ENCODE data around the gene ACTN3.

DNA sequence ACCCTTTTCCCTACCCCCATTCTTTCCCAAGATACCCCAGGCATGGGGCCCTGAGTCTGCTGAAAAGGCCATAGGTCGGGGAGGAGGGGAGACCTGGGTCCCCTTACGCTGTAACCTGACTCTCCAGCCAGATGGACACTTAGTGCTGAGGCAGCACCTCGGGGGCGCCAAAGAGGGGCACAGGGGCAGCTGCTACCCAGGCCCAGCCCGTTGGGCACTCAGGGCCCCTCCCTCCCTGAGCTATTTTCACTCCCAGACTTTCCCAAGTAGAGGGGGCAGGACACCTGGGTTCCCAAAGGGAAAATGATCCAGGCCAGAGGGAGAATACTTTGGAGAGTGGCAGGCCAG is 933 bp downstream of the ACTN3 start:
- TF ChIP-seq, protein P1, sequence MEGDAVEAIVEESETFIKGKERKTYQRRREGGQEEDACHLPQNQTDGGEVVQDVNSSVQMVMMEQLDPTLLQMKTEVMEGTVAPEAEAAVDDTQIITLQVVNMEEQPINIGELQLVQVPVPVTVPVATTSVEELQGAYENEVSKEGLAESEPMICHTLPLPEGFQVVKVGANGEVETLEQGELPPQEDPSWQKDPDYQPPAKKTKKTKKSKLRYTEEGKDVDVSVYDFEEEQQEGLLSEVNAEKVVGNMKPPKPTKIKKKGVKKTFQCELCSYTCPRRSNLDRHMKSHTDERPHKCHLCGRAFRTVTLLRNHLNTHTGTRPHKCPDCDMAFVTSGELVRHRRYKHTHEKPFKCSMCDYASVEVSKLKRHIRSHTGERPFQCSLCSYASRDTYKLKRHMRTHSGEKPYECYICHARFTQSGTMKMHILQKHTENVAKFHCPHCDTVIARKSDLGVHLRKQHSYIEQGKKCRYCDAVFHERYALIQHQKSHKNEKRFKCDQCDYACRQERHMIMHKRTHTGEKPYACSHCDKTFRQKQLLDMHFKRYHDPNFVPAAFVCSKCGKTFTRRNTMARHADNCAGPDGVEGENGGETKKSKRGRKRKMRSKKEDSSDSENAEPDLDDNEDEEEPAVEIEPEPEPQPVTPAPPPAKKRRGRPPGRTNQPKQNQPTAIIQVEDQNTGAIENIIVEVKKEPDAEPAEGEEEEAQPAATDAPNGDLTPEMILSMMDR (IDR thresholded peaks at IDR 0.05) = no peak
- no peak for TF ChIP-seq POLR2A (IDR thresholded peaks at IDR 0.05)
